Measurements from ENCODE around the gene KCND1.
"Not testable (repeated sequence)": the region's sequence is repeated elsewhere in the genome, so short reads cannot be mapped to it uniquely, and the experiment has no call there.

The KCND1 gene

GRCh38 chrX:48971249-48972219 lies at the start of gene KCND1:
Gene KCND1, minus strand, starts transcription at chrX:48971844. Its CDS starts 1,573 bp downstream, at chrX:48970271.
- FAIRE-seq = no peak

- FAIRE-seq = no peak
Observed at GRCh38 chrX:49019599-49020249, 48.1 kb upstream of the KCND1 start.

- no peak for FAIRE-seq
Observed at GRCh38 chrX:49019050-49019449, 47.4 kb upstream of the KCND1 start.

- no peak for FAIRE-seq
Observed at GRCh38 chrX:49003696-49004095, 32.1 kb upstream of the KCND1 start.

- FAIRE-seq = peak; percentile 99
Observed at GRCh38 chrX:49002091-49002935, 30.7 kb upstream of the KCND1 start, which contains the start of gene GRIPAP1. Gene GRIPAP1, minus strand, starts transcription at chrX:49002264. Its CDS starts 35 bp downstream, at chrX:49002229.

GRCh38 chrX:49001521-49002090 lies 30.0 kb upstream of the KCND1 start:
- FAIRE-seq = no peak

- FAIRE-seq = no peak
Observed at GRCh38 chrX:49000636-49001035, 29.0 kb upstream of the KCND1 start.

GRCh38 chrX:48999030-48999429 lies 27.4 kb upstream of the KCND1 start:
- FAIRE-seq = no peak

GRCh38 chrX:48998391-48998790 lies 26.7 kb upstream of the KCND1 start:
- no peak for FAIRE-seq

GRCh38 chrX:48997865-48998264 lies 26.2 kb upstream of the KCND1 start:
- no peak for FAIRE-seq

- FAIRE-seq = no peak
Observed at GRCh38 chrX:48997455-48997854, 25.8 kb upstream of the KCND1 start.

GRCh38 chrX:48996969-48997368 lies 25.3 kb upstream of the KCND1 start:
- no peak for FAIRE-seq

- FAIRE-seq = no peak
Observed at GRCh38 chrX:48992341-48992740, 20.7 kb upstream of the KCND1 start.

GRCh38 chrX:48989483-48989882 lies 17.8 kb upstream of the KCND1 start:
- FAIRE-seq = no peak

GRCh38 chrX:48983896-48984295 lies 12.3 kb upstream of the KCND1 start:
- FAIRE-seq = no peak

GRCh38 chrX:48983081-48983480 lies 11.4 kb upstream of the KCND1 start:
- no peak for FAIRE-seq

- FAIRE-seq = no peak
Observed at GRCh38 chrX:48981178-48981577, 9.5 kb upstream of the KCND1 start.

- not testable (repeated sequence) for FAIRE-seq
Observed at GRCh38 chrX:48980341-48980740, 8.7 kb upstream of the KCND1 start.

GRCh38 chrX:48978226-48978625 lies 6.6 kb upstream of the KCND1 start:
- FAIRE-seq = no peak

GRCh38 chrX:48976086-48976485 lies 4.4 kb upstream of the KCND1 start:
- FAIRE-seq = no peak

- no peak for FAIRE-seq
Observed at GRCh38 chrX:48975541-48975940, 3.9 kb upstream of the KCND1 start.

GRCh38 chrX:48975041-48975440 lies 3.4 kb upstream of the KCND1 start:
- no peak for FAIRE-seq

- no peak for FAIRE-seq
Observed at GRCh38 chrX:48974574-48974973, 2.9 kb upstream of the KCND1 start.
